SW 1271 (cell line): ENCODE data around the gene RIMBP3B.
"Not testable (repeated sequence)": the region's sequence is repeated elsewhere in the genome, so short reads cannot be mapped to it uniquely, and the experiment has no call there.

Source experiments
- DNase-seq, 2 experiments: peaks; one replicate each; lab custom pipeline; 2025; lab: John Stamatoyannopoulos, UW

Gene RIMBP3B

DNA sequence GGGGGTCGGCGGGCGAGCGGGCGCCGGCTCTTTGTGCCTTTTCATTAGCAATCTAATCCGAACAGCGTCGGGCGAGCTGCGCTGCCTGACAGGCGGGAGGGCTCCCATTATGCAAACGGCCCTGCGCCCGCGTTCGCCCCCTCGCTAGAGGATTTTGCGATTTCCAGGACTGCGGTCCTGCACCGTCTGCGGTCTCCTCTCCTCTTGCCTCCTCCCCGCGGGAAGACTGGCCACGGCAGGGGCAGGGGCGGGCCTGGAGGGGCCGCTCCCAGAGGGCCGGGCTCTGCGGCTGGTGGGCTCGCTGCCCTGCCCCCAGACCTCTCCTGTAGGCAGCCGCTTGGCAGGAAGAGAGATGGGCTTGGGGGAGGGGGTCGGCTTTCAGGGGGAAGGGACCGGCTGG, 34.3 kb downstream of the RIMBP3B start:
- not testable (repeated sequence) for DNase-seq

DNA sequence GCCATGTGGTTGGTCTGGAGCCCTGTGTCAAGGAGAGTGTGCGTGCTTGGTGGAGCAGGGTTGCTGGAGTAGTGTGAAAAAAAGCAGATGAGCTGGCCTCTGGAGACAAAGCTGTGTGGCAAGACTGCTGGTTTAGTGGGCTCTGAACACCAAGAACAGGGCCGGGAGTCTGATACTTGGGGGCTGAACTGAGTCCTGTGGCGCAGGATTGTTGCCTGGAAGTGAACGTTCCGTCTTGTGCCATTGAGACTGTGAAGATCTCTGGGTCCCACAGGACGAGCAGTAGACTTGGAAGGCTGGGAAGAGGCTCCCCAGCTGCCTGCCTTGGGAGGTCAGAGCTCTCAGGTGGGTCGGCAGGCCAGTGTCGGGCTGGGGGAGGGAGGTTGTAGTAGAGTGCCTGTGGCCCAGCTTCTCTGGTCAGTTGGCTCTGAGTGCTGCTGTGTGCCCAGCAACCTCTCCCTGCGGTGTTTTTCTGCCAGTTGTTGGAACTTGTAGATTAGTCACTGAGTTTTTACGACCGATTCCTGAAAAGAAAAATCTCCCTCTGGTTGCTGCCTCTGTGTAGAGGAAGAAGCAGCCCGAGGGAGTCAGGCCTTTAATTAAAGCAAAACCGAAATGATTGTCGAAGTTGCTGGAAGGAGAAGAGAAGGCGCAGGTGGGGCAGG, 35.6 kb downstream of the RIMBP3B start:
- not testable (repeated sequence) for DNase-seq

DNA sequence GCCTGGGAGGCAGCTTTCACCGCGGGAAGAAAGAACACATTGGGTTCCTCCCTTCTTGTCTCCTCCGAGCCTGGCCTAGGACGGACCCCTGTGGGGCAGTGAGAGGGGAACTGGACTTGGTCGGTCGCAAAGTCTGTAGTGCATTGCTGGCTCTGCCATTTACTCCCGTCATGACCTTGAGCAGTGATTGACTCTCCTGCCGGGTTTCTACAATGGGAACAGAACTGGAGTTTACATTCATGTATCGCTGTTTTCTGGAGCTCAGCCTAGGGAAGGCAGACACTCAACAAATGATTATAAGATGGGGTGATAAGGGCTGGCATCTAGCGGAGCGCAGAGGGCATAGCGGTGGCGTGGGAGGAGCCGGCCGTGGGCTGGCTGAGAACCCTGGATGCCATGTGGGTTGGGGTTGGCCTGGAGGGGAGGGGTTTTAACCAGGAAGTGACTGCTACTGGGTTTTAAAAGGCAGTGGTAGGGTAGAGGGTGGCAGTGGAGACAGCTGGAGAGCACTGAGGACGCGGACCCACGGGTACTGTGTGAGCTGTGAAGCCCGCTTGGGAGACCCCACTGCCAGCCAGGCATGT, 36.7 kb downstream of the RIMBP3B start:
- not testable (repeated sequence) for DNase-seq

DNA sequence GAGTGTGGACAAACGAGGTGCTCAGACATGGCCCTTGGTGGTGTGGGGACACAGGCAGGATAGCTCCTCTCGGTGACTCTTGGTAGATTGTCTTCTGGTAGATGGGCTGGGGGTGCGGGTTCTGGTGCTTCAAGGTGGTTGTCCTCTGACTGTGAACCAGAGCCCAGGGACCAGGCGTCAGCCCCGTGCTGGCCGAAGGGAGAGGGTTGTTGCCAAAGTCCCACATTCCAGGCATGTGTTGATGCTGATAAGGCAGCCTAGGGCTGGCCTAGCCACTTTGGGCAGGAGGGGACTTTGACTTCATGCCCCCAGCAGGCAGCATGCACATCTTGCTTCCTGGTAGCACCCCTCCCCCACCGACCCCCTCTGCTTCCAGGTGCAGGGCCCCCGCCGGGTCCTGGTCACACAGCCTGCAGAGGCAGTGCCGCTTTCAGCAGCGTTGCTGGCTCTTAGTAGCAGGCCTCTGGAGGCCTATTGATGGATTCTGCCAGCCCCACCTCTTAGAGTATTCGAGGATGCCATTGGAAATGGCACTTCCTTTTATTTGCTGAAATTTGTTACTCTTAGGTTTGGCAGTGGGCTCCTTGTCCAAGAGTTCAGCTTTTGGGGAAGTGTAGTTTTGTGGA, 40.6 kb downstream of the RIMBP3B start:
- not testable (repeated sequence) for DNase-seq

DNA sequence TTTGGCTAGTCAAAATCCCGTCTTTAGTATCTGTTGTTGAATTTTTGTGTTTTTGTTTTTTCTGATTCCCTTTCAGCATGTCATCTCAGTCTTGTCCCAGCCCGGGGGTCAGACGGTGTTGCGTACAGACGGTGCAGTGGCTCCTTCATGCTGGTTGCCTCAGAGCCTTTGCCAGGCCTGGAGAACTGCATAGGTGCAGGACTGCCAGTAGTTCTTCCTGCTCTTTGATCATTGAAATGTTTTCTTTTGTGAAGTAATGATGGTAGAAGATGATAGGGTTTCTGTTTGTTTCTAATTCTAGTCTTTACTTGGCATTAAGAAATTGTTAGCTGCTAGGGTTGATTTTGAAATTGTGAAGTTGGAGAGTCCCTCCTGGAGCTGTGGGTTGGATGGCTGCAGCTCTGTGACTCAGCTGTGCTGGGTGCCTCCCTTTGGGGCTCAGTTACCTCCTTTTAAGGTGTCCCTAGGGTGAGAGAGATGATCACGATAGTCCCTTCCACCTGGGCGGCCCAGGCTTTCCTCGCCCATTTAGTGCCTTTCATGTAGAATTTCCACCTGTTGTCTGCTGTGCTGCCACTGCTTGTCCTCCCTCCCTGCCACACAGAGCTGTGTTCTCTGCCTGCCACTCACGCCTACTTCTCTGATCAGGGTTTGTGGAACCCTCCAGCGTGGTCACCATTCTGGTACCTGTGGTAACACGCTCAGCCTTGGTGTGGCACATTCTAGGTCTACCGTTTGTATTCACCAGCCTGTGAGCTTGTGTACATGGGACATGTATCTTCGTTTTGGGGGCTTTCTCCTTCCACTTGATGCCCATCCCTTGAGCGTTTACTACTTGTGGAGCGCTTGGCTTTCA, 51.1 kb downstream of the RIMBP3B start:
- not testable (repeated sequence) for DNase-seq

DNA sequence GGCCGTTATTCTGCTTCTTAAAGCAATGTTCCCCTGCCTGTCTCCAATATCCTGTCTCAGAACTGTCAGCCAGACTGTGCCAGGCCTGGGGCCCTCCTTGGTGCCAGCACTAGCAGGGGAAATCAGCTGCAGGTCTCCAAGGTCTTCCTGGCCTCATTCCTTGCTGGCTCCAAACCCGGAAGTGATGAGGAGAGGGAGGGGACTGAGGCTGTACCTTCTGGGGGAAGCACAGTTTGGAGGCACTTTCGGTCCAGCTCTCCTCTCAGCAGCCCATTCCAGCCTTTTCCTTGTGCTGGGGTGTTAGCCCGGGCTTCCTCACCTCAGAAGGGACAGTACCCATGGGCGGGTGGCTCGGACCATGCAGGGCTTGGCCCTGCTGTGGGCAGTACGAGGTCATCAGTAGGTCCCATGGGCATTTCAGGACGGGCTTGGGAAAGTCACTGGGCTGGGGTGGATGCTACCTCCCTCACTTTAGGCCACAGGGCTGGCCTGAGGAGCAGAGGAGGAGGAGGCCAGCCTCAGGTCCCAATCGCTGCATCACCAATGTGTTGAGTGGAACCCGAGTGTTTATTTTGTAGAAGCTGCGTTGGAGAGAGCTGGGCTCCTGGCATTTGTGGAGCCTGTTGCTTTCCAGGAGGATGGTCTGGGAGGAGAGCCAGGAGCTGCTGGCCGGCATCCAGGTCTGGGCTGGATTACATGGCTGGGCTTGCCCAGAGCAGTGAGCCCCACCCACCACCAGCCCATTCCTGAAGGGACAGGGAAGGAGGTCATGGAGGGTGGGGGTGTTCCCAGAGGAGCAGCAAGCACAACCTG, 52.7 kb downstream of the RIMBP3B start:
- DNase-seq, result not testable (repeated sequence)

DNA sequence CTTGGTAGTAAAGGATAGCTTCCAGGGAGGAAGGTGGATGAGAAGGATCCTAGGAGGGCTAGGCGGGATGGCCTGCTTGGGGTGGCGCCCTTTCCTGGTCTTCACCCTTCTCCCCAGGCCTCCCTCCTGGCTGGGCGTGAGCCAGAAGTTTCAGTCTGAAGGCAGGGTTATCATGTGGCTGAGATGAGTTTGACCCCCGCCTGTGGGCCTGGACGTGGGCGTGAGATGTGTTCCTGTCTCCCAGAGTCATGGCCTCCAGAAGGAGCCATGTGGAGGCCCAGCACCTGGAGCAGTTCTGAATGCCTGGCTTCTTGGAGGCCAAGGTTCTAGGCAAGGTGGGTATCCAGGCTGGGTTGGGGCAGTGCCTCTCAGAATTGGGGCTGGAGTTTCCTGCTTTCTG, 54.5 kb downstream of the RIMBP3B start:
- DNase-seq, result not testable (repeated sequence)
